Fibroblast of gingiva (primary cell): ENCODE measurements around the gene SHISA3.

ENCODE experiments used
- DNase-seq: peaks from one replicate; pipeline ENCODE4 v3.0.0-alpha.2; 2011; ENCODE audit warnings: low read depth

Gene SHISA3

DNA sequence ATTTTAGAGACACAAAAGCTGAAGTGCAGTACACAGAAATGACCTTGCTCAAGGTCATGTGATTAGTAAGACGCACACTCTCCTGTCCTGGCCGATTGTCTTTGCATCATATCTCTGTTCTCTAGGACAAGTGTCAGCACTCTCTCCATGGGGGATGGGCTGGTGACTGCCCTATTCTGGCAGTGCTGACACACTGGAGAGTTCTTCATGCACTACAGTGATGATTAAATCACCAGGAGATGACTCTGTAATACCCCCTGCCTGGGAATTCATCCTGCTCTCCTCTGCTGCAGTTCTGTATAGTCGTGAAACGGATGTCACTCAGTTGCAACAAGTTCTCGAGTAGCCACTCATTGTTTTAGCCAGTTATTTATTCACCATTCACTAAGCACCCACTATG is 5.3 kb upstream of the SHISA3 start:
- no peak for DNase-seq

DNA sequence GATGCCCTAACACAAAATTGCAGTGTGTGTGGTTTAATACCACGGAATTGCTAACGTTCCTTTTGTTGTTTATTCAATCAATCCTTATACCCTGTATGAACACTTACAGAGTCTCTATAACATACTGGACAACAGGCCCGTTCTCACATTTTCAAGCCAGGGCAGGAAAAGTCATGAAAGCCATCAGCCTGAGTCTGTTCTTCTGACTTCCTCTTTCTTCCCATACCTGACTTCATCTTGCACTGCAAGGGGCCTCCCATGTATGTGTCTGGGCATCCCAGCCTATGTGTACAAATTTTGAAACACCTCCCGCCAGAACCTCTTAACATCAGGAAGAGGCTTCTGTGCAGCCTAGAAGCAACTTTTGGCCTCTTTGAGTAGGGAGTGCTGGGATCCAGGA is 4.9 kb upstream of the SHISA3 start:
- DNase-seq, result no peak

DNA sequence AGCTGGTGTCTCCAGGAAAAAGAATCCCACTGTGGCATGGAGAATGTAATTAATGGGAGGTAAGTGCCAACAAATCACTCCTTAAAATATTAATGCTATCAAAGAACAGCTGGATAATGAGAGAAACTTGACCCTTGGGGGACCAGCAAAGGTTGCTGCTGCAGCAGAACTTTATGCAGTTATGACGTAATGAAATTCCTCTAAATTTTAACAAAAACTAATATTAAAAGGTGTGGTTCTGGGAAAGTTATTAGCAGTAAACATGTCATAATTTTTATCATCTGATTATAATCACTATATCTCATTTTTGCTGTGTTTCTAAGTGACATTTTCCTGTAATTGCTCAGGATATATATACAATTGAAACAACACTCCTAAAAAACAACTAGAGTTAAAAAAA is 1.7 kb upstream of the SHISA3 start:
- DNase-seq, result no peak

DNA sequence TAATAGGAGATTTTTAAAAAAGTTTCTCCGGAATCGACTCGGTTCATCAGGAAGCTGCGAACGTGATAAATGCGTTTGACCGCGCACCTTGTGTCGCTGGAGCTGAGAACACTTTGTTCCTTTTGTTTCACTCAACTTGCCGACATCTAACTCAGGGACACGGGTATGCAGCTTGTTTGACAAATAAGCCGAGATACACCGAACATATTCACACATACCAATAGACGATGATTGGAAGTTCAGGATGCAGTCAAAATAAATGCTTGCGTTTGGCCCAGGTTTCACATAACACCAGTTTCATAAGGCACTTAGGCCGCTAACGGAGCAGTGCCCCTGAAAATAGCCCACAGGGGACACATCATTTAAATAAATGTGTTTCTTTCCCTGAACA is 932 bp upstream of the SHISA3 start:
- no peak for DNase-seq

DNA sequence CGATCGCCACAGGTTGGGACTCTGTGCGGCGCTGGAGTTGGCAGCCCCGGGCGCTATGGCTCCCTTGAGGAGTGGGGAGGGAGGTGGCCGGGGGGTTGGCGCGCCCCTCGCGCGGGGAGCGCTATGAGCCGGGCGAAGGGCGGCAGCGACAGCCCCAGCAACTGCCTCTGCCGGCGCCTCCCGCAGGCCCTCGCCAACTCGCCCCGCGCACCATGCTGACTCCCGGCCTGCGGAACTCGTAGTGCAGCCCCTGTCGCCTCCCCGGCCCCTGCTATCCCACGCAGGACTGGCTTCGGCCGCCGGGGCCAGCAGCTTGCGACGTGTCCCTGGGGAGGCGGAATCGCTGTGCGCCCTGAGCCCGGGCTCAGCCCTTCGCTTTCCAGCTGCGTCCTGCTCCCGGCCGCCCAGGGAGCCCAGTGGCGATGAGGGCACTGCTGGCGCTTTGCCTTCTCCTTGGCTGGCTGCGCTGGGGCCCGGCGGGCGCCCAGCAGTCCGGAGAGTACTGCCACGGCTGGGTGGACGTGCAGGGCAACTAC is 415 bp downstream of the SHISA3 start:
- no peak for DNase-seq

DNA sequence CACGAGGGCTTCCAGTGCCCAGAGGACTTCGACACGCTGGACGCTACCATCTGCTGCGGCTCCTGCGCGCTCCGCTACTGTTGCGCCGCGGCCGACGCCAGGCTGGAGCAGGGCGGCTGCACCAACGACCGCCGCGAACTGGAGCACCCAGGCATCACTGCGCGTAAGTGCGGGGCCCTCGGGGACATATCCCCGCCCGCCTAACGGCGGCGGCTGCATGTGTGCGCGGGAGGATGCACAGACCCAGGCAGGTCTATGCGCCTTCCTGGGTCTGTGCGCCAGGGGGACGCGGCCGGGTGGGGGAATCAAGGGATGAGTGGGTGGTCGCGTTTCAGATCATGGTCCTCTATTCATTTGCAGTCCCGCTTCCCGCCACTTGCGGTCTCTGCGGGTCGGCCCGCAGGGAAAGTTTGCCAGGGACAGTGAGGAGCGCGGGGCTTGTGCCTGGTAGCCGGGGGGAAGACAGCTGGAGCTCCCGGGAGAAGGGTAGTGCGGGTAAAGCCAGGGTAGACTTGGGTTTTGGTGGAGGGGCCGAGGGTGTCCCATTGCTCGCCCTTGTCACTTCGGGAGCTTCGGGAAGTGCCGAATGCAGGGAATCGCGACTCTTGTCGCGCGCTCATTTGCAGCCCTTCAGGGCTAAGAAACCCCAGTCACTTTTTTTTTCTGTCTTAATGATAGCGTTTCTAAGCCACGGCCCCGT is 1.0 kb downstream of the SHISA3 start:
- no peak for DNase-seq

DNA sequence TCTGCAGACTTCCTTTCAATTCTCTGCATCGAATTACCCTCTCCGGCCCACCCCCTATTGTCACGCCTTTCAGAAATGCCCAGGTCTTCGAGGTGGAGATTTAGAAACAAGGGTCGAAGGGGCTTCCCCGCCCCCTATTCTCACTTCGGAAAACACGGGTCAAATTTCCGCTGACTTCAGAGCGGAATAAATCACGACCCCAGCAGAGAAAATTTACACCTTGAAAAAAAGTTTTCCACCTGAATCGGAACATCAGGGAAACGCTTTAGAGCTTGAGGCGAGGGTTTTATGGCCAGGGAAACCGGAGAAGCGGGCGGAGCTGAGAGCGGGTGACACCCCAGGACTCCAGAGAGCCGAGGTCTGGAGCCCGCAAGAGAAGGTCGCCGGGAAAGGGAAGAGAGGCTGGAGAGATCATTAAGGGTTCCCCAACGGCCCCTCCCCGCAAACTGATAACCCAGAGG is 1.6 kb downstream of the SHISA3 start:
- DNase-seq, result no peak

DNA sequence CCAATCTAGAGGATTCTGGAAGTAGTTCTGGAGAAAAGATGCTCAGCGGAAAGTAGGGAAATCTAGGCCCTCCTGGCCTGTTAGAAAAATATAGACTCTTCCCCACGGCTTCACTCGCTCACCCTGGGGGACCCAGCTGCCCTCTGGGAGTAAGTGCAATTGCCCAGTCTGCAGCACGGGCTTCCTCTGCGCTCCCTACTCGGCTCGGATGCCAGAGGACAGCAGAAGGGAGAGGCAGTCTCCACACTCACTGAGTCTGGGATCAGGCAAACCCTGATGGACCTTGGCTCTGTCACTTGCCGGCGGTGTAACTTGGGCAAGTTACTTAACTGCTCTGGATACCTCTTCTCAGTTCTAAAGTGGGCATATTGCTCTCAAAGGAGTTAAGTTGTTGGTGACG is 2.1 kb downstream of the SHISA3 start:
- DNase-seq, result no peak

DNA sequence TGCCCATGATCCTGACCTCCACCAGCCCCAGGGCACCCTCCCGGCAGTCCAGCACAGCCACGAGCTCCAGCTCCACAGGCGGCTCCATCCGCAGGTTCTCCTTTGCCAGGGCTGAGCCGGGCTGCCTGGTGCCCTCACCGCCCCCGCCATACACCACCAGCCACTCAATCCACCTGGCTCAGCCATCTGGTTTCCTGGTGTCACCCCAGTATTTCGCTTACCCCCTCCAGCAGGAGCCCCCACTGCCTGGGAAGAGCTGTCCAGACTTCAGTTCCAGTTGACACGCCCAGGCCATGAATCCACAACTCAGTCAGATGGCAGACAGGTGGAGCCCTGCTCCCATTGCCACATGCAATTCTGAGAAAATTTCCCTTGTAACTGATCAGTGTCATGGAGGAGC is 3.9 kb downstream of the SHISA3 start:
- DNase-seq, result no peak

DNA sequence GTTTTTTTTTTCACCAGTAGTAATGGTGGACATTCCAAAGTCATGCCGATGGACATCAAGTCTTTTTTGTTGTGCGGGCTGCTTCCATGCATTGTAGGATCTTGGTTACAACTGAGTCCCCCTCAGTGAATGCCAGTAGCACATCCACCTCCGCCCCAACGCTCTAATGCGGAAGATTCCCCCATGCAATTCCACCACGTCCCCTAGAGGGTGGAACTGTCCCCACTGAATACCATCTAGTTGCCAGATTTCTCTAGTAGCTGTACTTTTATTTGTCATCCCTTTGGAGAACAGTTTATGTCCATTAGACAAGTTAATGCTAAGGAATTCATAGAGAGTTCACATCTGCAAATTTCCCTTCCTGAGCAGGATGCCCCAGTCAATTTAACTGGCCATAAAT is 6.7 kb downstream of the SHISA3 start:
- DNase-seq, result no peak

DNA sequence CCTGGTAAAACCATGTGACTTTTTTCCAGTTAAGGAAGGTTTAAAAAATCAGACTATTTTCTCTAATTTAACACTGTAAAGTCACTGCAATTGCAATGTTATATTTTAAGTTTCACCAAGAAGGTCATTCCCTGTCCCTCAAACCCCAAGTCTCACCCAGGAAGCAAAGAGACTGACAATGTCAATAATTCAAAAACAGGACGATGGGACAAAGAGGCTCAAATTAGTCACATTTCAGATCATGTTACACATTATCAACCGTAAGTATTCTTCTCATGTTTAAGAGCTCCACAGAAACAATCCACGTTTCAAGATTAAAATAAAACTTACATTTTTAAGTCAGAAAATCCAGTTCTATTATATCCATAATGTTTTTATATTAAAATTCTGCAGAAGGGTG is 13.2 kb downstream of the SHISA3 start:
- DNase-seq, result no peak

DNA sequence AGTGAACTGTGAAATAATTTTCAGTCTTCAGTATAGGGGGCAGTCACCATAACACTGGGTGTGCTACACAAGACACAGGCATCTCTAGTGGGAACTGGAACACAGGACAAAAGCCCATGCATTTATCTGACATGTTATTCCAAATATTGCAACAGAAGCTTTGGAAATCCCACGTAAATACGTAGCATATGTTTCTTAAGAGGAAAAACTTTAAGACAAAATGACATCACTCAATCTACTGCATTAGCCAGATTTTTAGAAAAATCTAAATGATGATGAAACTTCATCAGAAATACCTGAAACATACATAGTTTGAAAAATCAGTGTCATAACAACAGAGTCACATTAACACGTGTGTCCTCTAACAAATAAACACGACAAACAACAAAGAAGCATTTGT is 14.5 kb downstream of the SHISA3 start:
- no peak for DNase-seq

DNA sequence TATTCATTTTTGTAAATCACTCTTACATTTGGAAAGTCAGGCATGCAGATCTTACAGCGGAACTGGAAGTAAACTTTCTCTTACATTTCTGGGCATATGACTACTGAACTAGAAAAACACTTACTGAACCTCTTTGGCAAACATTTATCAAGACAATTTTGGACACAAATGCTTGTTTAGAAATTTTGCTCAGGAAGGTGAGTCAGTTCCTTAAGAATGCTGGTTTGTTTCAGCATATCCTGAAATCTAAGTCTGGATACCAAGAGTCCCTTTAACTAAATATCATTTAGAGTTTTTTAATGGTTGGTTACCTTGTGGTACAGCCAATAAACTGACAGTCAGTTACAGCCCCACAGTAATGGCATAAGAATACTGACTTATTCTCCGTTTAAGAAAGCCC is 15.0 kb downstream of the SHISA3 start:
- peak; percentile 65 for DNase-seq

DNA sequence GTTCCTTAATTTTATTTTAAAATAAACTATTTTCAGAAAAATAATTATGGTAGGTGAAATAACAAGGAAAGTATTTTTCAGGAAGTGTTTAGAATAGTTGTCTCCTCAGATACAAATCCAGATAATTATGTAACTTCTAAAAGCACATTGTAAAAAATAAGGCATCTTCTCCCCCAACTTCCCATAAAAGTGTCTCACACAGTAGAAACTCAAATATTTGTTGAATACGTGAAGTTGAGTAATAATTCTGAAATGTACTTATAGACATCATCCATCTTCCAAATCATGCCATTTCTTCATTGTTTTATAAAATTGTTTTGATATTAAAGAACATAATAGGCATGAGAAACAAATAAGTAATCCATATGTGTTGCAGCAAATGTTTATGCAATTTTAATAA is 18.0 kb downstream of the SHISA3 start:
- no peak for DNase-seq

DNA sequence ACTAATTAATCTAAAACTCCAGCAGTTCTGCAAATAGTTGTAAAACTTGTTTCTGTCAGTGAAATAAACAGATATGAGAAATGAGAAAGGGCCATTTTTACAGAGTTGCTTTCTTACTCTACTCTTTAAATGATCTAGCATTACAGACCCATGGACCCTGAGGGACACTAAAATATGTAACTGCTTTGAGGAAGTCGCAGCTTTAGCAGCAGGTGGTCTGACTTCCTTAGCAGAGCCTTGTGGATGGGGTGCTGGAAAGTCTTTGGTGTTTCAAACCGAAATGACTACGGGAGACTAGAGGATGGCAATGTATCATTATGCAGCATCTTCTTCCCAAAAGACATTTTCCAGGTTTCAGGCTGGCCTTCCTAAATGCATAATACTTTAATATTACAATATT is 18.7 kb downstream of the SHISA3 start:
- no peak for DNase-seq

DNA sequence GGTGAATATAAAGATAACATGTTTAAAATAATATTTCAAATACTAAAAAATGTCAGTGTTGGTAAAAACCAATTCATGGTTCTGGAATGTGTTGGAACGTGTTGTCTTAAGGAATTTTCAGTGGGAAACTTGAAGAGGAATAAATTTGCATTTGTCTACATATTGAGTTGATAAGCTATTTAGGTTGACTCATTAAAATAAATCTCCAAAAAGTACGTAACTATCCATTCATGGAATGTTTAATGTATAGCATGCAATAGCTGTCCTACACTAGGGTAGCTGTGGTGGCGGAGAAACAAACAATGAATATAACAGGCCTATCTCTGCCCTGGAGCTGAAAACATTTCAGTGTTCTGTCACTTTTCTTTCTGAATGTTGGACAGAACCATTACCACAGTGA is 20.3 kb downstream of the SHISA3 start:
- DNase-seq, result no peak

DNA sequence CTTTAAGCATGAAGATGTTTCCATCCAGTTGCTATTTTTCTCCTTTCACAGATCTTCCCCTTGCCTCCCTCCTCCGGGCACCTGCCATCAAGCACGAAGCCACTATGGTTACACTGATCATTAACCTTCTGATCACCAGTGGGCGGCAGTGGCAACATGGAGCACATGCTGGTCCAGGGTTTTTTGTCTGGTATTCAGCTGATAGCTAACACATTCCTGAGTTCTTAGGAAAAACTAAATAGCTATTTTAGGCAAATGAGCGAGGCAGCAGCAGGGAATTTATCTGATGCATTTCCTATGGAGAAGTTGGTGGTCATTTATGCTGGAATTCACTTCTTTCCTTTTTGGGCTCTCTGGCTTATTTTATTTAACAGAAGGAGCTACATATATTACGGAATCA is 22.9 kb downstream of the SHISA3 start:
- DNase-seq, result no peak

DNA sequence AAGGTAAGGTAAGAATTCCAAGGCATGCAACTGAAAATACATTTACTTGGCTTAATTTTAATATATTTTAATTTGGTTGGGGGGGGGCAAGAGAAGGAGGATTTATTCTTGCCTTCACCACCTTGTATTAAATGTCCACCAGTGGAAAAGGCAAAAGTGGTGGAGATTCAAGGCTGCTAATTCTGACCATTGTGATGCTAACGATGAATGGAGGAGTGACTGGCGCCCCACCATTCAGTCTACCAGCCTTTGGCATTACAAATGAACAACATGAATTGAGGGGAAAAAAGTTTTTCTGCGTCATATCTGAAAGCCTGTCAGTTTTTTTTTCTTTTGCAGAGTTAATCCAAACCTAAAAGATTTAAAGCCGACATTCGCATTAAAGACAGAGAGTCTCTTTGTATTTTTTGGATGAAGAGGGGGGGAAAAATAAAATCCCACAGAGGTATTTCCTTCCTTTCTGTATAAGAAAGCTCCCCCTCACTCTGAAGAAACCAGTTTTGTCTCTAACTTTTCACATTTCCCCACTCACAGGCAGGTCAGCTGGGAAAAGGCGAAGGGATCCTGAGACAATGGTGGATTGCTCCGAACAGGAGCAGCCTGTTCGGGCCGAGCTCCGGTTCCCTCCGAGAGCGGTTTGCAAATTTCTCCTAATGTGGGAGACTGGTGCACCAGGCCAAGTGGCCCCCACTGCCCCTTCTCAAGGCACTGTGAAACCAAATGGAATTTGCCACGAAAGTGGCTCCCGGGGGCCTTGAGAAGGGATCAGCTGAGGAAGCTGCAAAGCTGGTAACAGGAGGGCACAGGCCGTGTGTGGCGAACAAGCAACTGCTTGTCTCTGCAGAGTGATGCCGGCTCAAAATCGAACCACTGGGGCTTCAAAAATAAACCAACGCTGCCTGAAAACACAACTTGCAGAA is 28.1 kb downstream of the SHISA3 start:
- DNase-seq, result no peak

DNA sequence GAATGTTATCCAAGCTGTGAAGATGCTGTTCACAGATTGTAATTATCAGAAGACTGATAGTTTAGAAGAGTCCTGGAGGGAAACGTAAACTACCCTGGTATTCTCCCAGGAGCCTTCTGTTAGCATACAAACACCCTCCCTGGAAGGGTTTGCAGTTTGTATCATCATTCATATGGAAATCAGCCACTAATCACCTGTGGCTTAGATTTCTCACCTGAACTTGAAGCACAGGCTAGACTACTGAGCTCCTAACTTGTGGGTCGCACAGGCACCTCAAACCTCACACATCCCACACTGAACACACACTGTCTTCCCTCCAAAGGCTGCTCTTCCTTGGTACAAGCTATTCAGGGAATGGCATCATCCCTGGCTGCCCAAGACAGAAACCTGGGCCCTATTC is 30.7 kb downstream of the SHISA3 start:
- DNase-seq, result no peak

DNA sequence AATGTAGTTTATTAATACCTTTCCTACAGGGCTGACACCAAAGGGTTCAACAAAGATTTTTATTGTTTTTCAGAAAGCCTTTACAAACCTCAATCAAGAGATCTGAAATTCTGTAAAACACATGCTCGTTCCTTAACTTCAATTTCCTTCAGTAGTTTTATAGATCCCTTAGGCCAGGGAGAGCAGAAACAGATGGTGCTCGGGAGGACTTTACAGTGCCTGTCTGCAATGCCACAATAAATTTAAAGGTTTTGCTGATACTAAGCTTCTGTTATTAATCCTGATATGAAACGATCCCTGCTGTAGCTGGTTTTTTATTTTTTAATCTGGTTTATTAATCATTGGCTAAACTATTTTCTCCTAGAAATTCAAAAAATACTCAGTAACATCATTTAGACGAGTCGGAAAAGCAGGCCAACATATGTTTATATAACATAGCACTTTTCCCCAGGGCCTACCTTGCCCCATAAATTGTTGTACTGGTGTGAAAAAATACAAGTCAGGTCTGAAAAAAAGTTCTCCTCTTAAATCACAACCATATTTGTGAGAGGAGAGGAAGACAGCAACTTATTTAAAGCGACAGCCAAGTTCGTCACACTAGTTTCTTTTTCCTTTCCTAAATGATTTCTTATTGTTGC is 39.8 kb downstream of the SHISA3 start:
- no peak for DNase-seq

DNA sequence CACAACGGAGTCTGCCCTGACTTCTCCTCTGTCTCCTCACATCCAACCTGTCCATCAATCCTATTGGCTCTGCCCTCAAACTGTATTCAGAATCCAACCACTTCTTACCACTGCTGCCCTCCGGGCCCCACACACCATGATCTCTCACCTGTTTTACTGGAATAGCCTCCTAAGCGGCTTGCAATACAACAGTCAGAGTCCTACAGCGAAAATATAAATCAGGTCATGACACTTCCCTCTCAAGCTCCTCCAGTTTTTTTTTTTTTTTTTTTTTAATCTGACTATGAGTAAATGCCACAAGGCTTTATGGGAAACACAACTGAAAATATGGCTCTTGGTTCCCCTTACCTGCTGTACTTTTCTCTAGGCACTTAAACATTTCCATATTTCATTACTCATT is 42.8 kb downstream of the SHISA3 start:
- no peak for DNase-seq

DNA sequence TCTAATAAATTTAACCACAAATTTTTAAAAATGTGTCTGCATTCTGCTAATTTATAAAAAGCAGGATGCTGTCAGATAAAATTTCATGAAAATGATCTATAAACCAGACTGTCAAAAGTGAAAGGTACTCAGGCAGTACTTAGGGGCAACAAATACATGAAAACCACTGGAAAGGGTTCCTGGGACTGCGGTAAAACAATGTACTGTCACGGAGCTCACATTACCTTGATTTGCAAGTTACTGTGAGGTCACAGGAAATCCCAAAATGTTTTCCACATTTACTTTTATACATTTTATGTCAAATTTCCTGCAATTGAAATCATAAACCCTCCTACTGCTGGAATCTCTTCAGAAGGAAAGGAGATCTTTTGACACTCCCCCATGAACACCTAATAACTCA is 45.3 kb downstream of the SHISA3 start:
- no peak for DNase-seq

DNA sequence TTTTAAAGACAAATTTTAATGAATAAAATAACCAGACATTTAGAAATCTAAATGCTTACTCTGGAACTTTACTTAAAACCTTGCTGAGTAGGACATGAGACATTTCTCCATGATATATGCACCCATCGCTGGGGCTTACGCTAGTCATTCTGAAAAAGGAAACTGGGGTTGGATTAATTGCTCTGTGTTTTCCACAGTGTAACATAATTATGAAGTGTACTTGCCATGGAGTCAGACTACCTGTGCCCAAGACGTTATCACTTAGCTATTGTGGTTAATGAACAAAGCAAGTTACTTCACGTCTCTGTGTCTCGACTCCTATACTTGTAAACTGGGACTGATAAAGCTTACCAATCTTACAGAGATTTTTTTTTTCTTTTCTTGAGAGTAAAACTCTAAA is 47.8 kb downstream of the SHISA3 start:
- DNase-seq, result no peak
